Type B pancreatic cell (in vitro differentiated cells): Measurements from ENCODE around the gene FANCD2OS. TPM values are rescaled to one million over a fixed set of nuclear protein-coding genes. Genes with fewer than 3 reads are reported as not detected.
"Not testable (repeated sequence)": the region's sequence is repeated elsewhere in the genome, so short reads cannot be mapped to it uniquely, and the experiment has no call there.

Experiments
- DNase-seq: peaks from one replicate; pipeline ENCODE4 v3.0.0; 2021; ENCODE audit warnings: mixed read lengths; ENCODE audit not compliant: unreplicated experiment; ENCODE audit errors: extremely low spot score
- H3K27ac Mint-ChIP-seq: 2 replicates; pipeline ENCODE4 v1.8.0; 2021; ENCODE audit warnings: mild to moderate bottlenecking, mixed read lengths
- H3K27me3 Mint-ChIP-seq: 2 replicates; pipeline ENCODE4 v1.8.0; 2021; ENCODE audit warnings: mixed read lengths
- H3K36me3 Mint-ChIP-seq: 2 replicates; pipeline ENCODE4 v1.8.0; 2021; ENCODE audit warnings: mixed read lengths
- H3K4me1 Mint-ChIP-seq: one replicate; pipeline ENCODE4 v1.8.0; 2021; ENCODE audit warnings: mixed read lengths; ENCODE audit not compliant: unreplicated experiment
- H3K4me3 Mint-ChIP-seq: 2 replicates; pipeline ENCODE4 v1.8.0; 2021; ENCODE audit warnings: mild to moderate bottlenecking, mixed read lengths
- H3K9me3 Mint-ChIP-seq: 2 replicates; pipeline ENCODE4 v1.8.0; 2021; ENCODE audit warnings: mixed read lengths
- CTCF ChIP-seq: fragments of 200-600 bp; sonication (generic); conservative IDR thresholded peaks from 2 replicates; pipeline ENCODE4 v1.5.0; 2021; ENCODE audit warnings: antibody characterized with exemption, mild to moderate bottlenecking
- total RNA-seq: library from RNA; stranded (reverse); gene quantifications from 2 replicates; pipeline ENCODE4 v1.2.1, GENCODE V29; 2021; ENCODE audit warnings: low replicate concordance

FANCD2OS gene
- total RNA-seq, 1 donor from 2014 or later, result not detected

- no peaks in the 10 kb centered on the region for H3K4me1 Mint-ChIP-seq
- H3K27ac Mint-ChIP-seq, result peak overlapping the region; percentile 92
- H3K27me3 Mint-ChIP-seq, result no peaks in the 10 kb centered on the region
- DNase-seq, result no peak
- H3K4me3 Mint-ChIP-seq, result peak overlapping the region; percentile 75
- H3K36me3 Mint-ChIP-seq, result no peaks in the 10 kb centered on the region
- TF ChIP-seq CTCF, result no peak
- H3K9me3 Mint-ChIP-seq, result no peaks in the 10 kb centered on the region
These were observed 29.1 kb upstream of the FANCD2OS start for GRCh38 chr3:10137178-10137577.

- H3K27me3 Mint-ChIP-seq, result no peaks in the 10 kb centered on the region
- H3K9me3 Mint-ChIP-seq, result no peaks in the 10 kb centered on the region
- H3K4me1 Mint-ChIP-seq, result no peaks in the 10 kb centered on the region
- no peak overlapping the region for H3K27ac Mint-ChIP-seq
- H3K4me3 Mint-ChIP-seq, result no peak overlapping the region
- DNase-seq, result no peak
- no peak for TF ChIP-seq CTCF
- H3K36me3 Mint-ChIP-seq, result no peaks in the 10 kb centered on the region
These were observed 28.5 kb upstream of the FANCD2OS start for GRCh38 chr3:10136426-10137005.

- not testable (repeated sequence) for H3K4me1 Mint-ChIP-seq, H3K27me3 Mint-ChIP-seq, H3K27ac Mint-ChIP-seq
These were observed 27.8 kb upstream of the FANCD2OS start for GRCh38 chr3:10135872-10136271.

GRCh38 chr3:10122724-10123123 is 14.7 kb upstream of the FANCD2OS start:
- no peak overlapping the region for H3K27ac Mint-ChIP-seq
- no peaks in the 10 kb centered on the region for H3K4me1 Mint-ChIP-seq
- no peaks in the 10 kb centered on the region for H3K27me3 Mint-ChIP-seq
- DNase-seq, result no peak
- no peaks in the 10 kb centered on the region for H3K9me3 Mint-ChIP-seq
- no peak for TF ChIP-seq CTCF
- no peak overlapping the region for H3K4me3 Mint-ChIP-seq
- H3K36me3 Mint-ChIP-seq, result peaks cover 29% of the 10 kb centered on the region

More at GRCh38 chr3:10135872-10136271, 27.8 kb upstream of the FANCD2OS start:
- not testable (repeated sequence) for H3K4me3 Mint-ChIP-seq, H3K9me3 Mint-ChIP-seq, DNase-seq, H3K36me3 Mint-ChIP-seq

GRCh38 chr3:10121064-10121463 is 13.0 kb upstream of the FANCD2OS start:
- Mint-ChIP-seq H3K4me1 (peaks cover 6% of the 10 kb centered on the region), H3K36me3 (peaks cover 16% of the 10 kb centered on the region), H3K4me3 (no peak overlapping the region), H3K9me3 (no peaks in the 10 kb centered on the region), H3K27me3 (no peaks in the 10 kb centered on the region), H3K27ac (no peak overlapping the region)
- TF ChIP-seq CTCF, result no peak
- DNase-seq, result no peak

GRCh38 chr3:10119376-10119775 is 11.3 kb upstream of the FANCD2OS start:
- no peak for DNase-seq
- Mint-ChIP-seq H3K27me3 (no peaks in the 10 kb centered on the region), H3K9me3 (no peaks in the 10 kb centered on the region), H3K4me3 (no peak overlapping the region), H3K4me1 (peaks cover 12% of the 10 kb centered on the region), H3K36me3 (peaks cover 7% of the 10 kb centered on the region), H3K27ac (no peak overlapping the region)
- TF ChIP-seq CTCF, result no peak
